Thyroid gland (tissue), 4 donors: ENCODE data around the gene CDON.

Source experiments
- CTCF ChIP-seq, 6 experiments: fragments of 200-600 bp in 3 of 6; fragments of 450-650 bp in 3 of 6; sonication (generic) in 3 of 6; IDR thresholded peaks; one replicate each; pipeline ENCODE4 v1.5.1; 2016 to 2019; ENCODE audit warnings: antibody characterized with exemption in 6 of 6, mild to moderate bottlenecking in 2 of 6, inconsistent platforms in 1 of 6, moderate library complexity in 1 of 6
- POLR2A ChIP-seq, 2 donors: fragments of 450-650 bp; IDR thresholded peaks; one replicate each; pipeline ENCODE4 v1.6.1; 2017; ENCODE audit warnings: antibody characterized with exemption in 2 of 2, mild to moderate bottlenecking in 2 of 2, moderate library complexity in 1 of 2

GRCh38 chr11:126006068-126006467, 56.6 kb downstream of the CDON start:
- TF ChIP-seq CTCF (IDR thresholded peaks at IDR 0.05) (no peak), POLR2A (IDR thresholded peaks at IDR 0.05) (no peak)
